Measurements from ENCODE around the gene AGBL1. TPM values are rescaled to one million over a fixed set of nuclear protein-coding genes. Genes with fewer than 3 reads are reported as not detected.

AGBL1 gene
- total and polyA plus RNA-seq, 2 experiments from 2014 or later: 0.03 TPM; not detected in 1

DNA sequence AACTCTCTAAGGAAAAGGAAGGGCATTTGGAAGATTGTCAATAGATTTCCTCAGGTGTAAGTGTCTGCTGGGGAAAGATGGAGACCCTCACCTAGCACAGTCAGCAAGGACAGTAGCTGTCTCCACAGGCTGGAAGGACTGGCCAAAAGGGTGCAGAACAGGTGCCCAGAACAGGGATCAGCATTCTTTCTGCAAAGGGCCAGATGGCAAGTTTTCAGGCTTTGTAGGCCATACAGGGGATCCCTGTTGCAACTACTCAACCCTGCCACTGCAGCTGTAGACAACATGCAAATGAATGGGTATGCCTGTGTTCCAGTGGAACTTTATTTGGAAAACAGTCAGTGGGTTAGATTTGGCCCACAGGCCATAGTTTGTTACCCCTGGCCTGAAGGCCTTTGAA lies 8.1 kb downstream of the AGBL1 start:
- Histone ChIP-seq H3K4me2 (no peak overlapping the region), H3K9me2 (ENCODE audit: insufficient read depth) (0 out of 2 replicates have a peak, but pooled peaks cover 13% of the 10 kb centered on the region), H3K36me3 (ENCODE audit: insufficient read depth) (no peaks in the 10 kb centered on the region), H3K4me3 (no peak overlapping the region), H3K4me1 (ENCODE audit: insufficient read depth) (peaks cover 21% of the 10 kb centered on the region), H4K20me1 (replicated peaks; ENCODE audit: insufficient read depth) (no peaks in the 10 kb centered on the region), H2AFZ (no peak overlapping the region), H3K27ac (ENCODE audit: low read depth) (no peak overlapping the region), H3F3A (replicated peaks; ENCODE audit: low read depth) (no peaks in the 10 kb centered on the region), H3K79me2 (replicated peaks; ENCODE audit: insufficient read depth) (no peaks in the 10 kb centered on the region), H3K27me3 (ENCODE audit: insufficient read depth) (no peaks in the 10 kb centered on the region)
- peaks cover 31% of the 10 kb centered on the region for H3K4me1 Mint-ChIP-seq
- peaks cover 5% of the 10 kb centered on the region for H3K27me3 Mint-ChIP-seq (ENCODE audit: insufficient read depth, low read depth, poor library complexity)
- H3K9me3 Mint-ChIP-seq: no peaks in the 10 kb centered on the region
- TF ChIP-seq CREB1 (CRISPR knock-in tag; IDR thresholded peaks at IDR 0.05; ENCODE audit: low read depth) (no peak), POLR2AphosphoS5 (IDR thresholded peaks at IDR 0.05; ENCODE audit: low read depth) (no peak), ZNF331 (CRISPR knock-in tag; IDR thresholded peaks at IDR 0.05; ENCODE audit: low read depth) (no peak), EZH2 (IDR thresholded peaks at IDR 0.05; ENCODE audit: low read depth, unreplicated experiment) (no peak), EZH2phosphoT487 (IDR thresholded peaks at IDR 0.05; ENCODE audit: unreplicated experiment) (no peak), STAT1 (IDR thresholded peaks at IDR 0.05; ENCODE audit: unreplicated experiment) (no peak), NANOG (IDR thresholded peaks at IDR 0.05; ENCODE audit: borderline replicate concordance) (no peak), JUNB (IDR thresholded peaks at IDR 0.05; ENCODE audit: unreplicated experiment) (no peak), ZNF114 (CRISPR knock-in tag; IDR thresholded peaks at IDR 0.05) (no peak)
- TF ChIP-seq, protein P1, sequence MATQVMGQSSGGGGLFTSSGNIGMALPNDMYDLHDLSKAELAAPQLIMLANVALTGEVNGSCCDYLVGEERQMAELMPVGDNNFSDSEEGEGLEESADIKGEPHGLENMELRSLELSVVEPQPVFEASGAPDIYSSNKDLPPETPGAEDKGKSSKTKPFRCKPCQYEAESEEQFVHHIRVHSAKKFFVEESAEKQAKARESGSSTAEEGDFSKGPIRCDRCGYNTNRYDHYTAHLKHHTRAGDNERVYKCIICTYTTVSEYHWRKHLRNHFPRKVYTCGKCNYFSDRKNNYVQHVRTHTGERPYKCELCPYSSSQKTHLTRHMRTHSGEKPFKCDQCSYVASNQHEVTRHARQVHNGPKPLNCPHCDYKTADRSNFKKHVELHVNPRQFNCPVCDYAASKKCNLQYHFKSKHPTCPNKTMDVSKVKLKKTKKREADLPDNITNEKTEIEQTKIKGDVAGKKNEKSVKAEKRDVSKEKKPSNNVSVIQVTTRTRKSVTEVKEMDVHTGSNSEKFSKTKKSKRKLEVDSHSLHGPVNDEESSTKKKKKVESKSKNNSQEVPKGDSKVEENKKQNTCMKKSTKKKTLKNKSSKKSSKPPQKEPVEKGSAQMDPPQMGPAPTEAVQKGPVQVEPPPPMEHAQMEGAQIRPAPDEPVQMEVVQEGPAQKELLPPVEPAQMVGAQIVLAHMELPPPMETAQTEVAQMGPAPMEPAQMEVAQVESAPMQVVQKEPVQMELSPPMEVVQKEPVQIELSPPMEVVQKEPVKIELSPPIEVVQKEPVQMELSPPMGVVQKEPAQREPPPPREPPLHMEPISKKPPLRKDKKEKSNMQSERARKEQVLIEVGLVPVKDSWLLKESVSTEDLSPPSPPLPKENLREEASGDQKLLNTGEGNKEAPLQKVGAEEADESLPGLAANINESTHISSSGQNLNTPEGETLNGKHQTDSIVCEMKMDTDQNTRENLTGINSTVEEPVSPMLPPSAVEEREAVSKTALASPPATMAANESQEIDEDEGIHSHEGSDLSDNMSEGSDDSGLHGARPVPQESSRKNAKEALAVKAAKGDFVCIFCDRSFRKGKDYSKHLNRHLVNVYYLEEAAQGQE (IDR thresholded peaks at IDR 0.05; ENCODE audit: unreplicated experiment): no peak
- TF ChIP-seq, protein P2, sequence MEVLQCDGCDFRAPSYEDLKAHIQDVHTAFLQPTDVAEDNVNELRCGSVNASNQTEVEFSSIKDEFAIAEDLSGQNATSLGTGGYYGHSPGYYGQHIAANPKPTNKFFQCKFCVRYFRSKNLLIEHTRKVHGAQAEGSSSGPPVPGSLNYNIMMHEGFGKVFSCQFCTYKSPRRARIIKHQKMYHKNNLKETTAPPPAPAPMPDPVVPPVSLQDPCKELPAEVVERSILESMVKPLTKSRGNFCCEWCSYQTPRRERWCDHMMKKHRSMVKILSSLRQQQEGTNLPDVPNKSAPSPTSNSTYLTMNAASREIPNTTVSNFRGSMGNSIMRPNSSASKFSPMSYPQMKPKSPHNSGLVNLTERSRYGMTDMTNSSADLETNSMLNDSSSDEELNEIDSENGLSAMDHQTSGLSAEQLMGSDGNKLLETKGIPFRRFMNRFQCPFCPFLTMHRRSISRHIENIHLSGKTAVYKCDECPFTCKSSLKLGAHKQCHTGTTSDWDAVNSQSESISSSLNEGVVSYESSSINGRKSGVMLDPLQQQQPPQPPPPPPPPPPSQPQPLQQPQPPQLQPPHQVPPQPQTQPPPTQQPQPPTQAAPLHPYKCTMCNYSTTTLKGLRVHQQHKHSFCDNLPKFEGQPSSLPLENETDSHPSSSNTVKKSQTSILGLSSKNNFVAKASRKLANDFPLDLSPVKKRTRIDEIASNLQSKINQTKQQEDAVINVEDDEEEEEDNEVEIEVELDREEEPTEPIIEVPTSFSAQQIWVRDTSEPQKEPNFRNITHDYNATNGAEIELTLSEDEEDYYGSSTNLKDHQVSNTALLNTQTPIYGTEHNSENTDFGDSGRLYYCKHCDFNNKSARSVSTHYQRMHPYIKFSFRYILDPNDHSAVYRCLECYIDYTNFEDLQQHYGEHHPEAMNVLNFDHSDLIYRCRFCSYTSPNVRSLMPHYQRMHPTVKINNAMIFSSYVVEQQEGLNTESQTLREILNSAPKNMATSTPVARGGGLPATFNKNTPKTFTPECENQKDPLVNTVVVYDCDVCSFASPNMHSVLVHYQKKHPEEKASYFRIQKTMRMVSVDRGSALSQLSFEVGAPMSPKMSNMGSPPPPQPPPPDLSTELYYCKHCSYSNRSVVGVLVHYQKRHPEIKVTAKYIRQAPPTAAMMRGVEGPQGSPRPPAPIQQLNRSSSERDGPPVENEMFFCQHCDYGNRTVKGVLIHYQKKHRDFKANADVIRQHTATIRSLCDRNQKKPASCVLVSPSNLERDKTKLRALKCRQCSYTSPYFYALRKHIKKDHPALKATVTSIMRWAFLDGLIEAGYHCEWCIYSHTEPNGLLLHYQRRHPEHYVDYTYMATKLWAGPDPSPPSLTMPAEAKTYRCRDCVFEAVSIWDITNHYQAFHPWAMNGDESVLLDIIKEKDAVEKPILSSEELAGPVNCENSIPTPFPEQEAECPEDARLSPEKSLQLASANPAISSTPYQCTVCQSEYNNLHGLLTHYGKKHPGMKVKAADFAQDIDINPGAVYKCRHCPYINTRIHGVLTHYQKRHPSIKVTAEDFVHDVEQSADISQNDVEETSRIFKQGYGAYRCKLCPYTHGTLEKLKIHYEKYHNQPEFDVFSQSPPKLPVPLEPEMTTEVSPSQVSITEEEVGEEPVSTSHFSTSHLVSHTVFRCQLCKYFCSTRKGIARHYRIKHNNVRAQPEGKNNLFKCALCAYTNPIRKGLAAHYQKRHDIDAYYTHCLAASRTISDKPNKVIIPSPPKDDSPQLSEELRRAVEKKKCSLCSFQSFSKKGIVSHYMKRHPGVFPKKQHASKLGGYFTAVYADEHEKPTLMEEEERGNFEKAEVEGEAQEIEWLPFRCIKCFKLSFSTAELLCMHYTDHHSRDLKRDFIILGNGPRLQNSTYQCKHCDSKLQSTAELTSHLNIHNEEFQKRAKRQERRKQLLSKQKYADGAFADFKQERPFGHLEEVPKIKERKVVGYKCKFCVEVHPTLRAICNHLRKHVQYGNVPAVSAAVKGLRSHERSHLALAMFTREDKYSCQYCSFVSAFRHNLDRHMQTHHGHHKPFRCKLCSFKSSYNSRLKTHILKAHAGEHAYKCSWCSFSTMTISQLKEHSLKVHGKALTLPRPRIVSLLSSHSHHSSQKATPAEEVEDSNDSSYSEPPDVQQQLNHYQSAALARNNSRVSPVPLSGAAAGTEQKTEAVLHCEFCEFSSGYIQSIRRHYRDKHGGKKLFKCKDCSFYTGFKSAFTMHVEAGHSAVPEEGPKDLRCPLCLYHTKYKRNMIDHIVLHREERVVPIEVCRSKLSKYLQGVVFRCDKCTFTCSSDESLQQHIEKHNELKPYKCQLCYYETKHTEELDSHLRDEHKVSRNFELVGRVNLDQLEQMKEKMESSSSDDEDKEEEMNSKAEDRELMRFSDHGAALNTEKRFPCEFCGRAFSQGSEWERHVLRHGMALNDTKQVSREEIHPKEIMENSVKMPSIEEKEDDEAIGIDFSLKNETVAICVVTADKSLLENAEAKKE (CRISPR knock-in tag; IDR thresholded peaks at IDR 0.05): no peak
- TF ChIP-seq, protein P3, sequence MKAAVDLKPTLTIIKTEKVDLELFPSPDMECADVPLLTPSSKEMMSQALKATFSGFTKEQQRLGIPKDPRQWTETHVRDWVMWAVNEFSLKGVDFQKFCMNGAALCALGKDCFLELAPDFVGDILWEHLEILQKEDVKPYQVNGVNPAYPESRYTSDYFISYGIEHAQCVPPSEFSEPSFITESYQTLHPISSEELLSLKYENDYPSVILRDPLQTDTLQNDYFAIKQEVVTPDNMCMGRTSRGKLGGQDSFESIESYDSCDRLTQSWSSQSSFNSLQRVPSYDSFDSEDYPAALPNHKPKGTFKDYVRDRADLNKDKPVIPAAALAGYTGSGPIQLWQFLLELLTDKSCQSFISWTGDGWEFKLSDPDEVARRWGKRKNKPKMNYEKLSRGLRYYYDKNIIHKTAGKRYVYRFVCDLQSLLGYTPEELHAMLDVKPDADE (IDR thresholded peaks at IDR 0.05): no peak
- TF ChIP-seq, protein P4, sequence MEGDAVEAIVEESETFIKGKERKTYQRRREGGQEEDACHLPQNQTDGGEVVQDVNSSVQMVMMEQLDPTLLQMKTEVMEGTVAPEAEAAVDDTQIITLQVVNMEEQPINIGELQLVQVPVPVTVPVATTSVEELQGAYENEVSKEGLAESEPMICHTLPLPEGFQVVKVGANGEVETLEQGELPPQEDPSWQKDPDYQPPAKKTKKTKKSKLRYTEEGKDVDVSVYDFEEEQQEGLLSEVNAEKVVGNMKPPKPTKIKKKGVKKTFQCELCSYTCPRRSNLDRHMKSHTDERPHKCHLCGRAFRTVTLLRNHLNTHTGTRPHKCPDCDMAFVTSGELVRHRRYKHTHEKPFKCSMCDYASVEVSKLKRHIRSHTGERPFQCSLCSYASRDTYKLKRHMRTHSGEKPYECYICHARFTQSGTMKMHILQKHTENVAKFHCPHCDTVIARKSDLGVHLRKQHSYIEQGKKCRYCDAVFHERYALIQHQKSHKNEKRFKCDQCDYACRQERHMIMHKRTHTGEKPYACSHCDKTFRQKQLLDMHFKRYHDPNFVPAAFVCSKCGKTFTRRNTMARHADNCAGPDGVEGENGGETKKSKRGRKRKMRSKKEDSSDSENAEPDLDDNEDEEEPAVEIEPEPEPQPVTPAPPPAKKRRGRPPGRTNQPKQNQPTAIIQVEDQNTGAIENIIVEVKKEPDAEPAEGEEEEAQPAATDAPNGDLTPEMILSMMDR (conservative IDR thresholded peaks at IDR 0.05; ENCODE audit: low read depth in 2 of 2): no peak
- H3K36me3 Mint-ChIP-seq (ENCODE audit: low read depth): no peaks in the 10 kb centered on the region
- H3K4me3 Mint-ChIP-seq: no peak overlapping the region
- ATAC-seq: no peak
- H3K27ac Mint-ChIP-seq: no peak overlapping the region
- DNase-seq (ENCODE audit: low spot score): no peak

All from GM23338 (cell line).